Aorta (tissue), 5 donors: Measurements from ENCODE around the gene ZNF423. TPM values are rescaled to one million over a fixed set of nuclear protein-coding genes. Genes with fewer than 3 reads are reported as not detected.
"Not testable (repeated sequence)": the region's sequence is repeated elsewhere in the genome, so short reads cannot be mapped to it uniquely, and the experiment has no call there.

ENCODE experiments used
- ATAC-seq: fragments of 200-7000 bp; cut with Tn5 transposase; one replicate; pipeline ENCODE4 v1.9.1; 2022; ENCODE audit warnings: moderate library complexity; ENCODE audit not compliant: low FRiP score
- DNase-seq, 2 donors: peaks; one replicate each; pipeline ENCODE4 v3.0.0-alpha.2; 2020
- H3K27ac ChIP-seq, 2 donors: one replicate each; pipeline ENCODE4 v1.5.1; 2013; ENCODE audit warnings: low read length in 2 of 2, mild to moderate bottlenecking in 2 of 2, moderate library complexity in 2 of 2, control low read depth in 1 of 2, inconsistent platforms in 1 of 2, low read depth in 1 of 2
- H3K27me3 ChIP-seq, 2 donors: one replicate each; pipeline ENCODE4 v1.6.1; 2013; ENCODE audit warnings: control low read depth in 1 of 2, low read length in 1 of 2, mild to moderate bottlenecking in 1 of 2, moderate library complexity in 1 of 2; ENCODE audit not compliant: insufficient read depth in 2 of 2, control insufficient read depth in 1 of 2
- H3K36me3 ChIP-seq, 2 donors: one replicate each; pipeline ENCODE4 v1.6.1; 2013; ENCODE audit warnings: control low read depth in 1 of 2, low read length in 1 of 2, mild to moderate bottlenecking in 1 of 2; ENCODE audit not compliant: insufficient read depth in 2 of 2, control insufficient read depth in 1 of 2
- H3K4me1 ChIP-seq, 2 donors: one replicate each; pipeline ENCODE4 v1.6.1; 2013; ENCODE audit warnings: low read length in 2 of 2, control low read depth in 1 of 2, mild to moderate bottlenecking in 1 of 2, moderate library complexity in 1 of 2; ENCODE audit not compliant: insufficient read depth in 2 of 2, control insufficient read depth in 1 of 2
- H3K4me3 ChIP-seq, 2 donors: one replicate each; pipeline ENCODE4 v1.5.1; 2013; ENCODE audit warnings: low read length in 2 of 2, control low read depth in 1 of 2, mild to moderate bottlenecking in 1 of 2
- H3K9me3 ChIP-seq: one replicate; pipeline ENCODE4 v1.6.1; 2013; ENCODE audit warnings: mild to moderate bottlenecking, low read length; ENCODE audit not compliant: control insufficient read depth
- WGBS, 2 donors: extraction: QIAGEN DNeasy Blood & Tissue Kit; methylation state at CpG; one replicate each; pipeline ENCODE4 v1.1.7; 2013; 5-methylcytosine and 5-hydroxymethylcytosine counted together
- intact Hi-C, 2 donors: fragments of 100-400 bp; cut with DNase I; formaldehyde crosslinking; loops; one replicate each; pipeline versions ENCODE4 v1.14.2 to v1.15.0; 2022
- polyA plus RNA-seq, 2 donors: library from polyadenylated mRNA; stranded (reverse); fragments of 200-250 nt; gene quantifications; one replicate each; pipeline ENCODE4 v1.2.3, GENCODE V29; 2013
- total RNA-seq, 2 donors: library from RNA; stranded (reverse); fragmentation: NEBNext Ultra II Directional; extraction: Animal tissue kit (Norgen Biotek cat#: 25700); gene quantifications; one replicate each; pipeline ENCODE4 v1.2.1, GENCODE V29; 2021
- donor health status: healthy with polysubstance abuse.
- donor health status: Bipolar disorder and iron deficiency.
- donor health status: DM: no; HTN: no; CAD: no.
- donor health status: DM: no; HTN: no; CAD: no.
- donor health status: DM: yes; HTN: yes; CAD: no.

The ZNF423 gene
- total and polyA plus RNA-seq, 4 donors = 3.1 to 43.1 (median 10.0) TPM

- DNase-seq (peak in 1 of 2 donors; percentile 67), ATAC-seq (no peak)
- Histone ChIP-seq H3K9me3 (no peaks in the 10 kb centered on the region), H3K4me3 (no peak overlapping the region), H3K4me1 (no peaks in the 10 kb centered on the region), H3K27me3 (no peaks in the 10 kb centered on the region), H3K27ac (no peak overlapping the region), H3K36me3 (no peaks in the 10 kb centered on the region)
- WGBS, 2 donors = 85 to 86% methylated on average over 24 to 25 of the region's 25 CpGs
- intact Hi-C loops = no loop called here
Measured at GRCh38 chr16:49510654-49511305, 345.1 kb downstream of the ZNF423 start.

DNA sequence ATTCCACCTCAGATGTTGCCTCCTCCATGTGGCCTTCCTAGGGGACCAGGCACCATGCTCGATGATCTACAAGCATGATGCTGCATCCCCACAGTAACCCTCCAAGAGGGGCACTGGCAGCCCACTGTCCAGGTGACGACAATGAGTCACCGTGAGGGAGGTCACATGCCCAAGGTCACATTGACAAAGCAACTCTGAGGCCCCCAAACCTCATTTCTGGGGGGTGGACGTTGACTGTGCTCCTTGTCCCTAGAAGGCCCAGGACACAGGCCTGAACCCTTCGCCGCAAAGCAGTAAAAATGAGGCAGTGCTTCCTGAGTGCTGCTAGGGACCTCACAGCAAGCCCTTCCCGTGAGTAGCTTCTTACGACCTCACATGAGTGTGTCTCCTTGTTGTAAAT lies 345.8 kb downstream of the ZNF423 start:
- H3K9me3 ChIP-seq = no peaks in the 10 kb centered on the region
- H3K36me3 ChIP-seq = no peaks in the 10 kb centered on the region
- H3K4me3 ChIP-seq = no peak overlapping the region
- ATAC-seq (no peak), DNase-seq (no peak)
- H3K4me1 ChIP-seq = no peaks in the 10 kb centered on the region
- intact Hi-C loops = no loop called here
- no peaks in the 10 kb centered on the region for H3K27me3 ChIP-seq
- no peak overlapping the region for H3K27ac ChIP-seq
- WGBS, 2 donors = 96 to 97% methylated on average over 8 of the region's 8 CpGs

DNA sequence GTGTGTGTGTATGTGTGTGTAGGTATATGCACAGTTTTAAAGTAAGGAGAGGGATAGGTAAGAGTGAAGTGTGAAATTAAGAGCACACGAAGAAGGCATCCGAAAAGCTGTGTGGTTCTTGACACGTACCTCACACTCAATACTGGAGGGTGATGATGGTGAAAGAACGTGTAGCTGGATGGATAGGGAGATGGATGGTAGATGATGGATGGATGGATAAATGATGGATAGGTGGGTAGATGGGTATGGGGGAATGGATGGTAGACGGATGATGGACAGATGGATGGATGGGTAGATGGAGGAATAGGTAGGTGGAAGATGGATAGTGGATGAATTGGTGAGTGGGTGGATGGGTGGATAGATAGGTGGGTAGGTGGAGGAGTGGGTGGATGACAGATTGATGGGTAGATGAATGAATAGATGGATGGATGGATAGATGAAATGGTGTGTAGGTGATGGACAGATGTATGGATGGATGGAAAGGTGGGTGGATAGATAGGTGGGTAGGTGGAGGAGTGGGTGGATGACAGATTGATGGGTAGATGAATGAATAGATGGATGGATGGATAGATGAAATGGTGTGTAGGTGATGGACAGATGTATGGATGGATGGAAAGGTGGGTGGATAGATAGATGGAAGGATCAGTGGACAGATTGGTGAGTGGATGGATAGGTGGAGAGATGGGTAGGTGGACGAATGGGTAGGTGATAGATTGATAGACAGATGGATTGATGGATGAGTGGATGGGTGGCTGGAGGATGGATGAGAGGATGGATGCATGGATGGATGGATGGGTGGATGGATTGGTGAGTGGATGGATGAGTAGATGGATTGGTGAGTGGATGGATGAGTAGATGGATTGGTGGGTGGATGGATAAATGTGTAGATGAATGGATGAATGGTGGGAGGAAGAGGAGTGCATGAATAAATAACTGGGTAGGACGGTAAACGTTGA lies 349.6 kb downstream of the ZNF423 start:
- H3K4me1 ChIP-seq, DNase-seq, H3K4me3 ChIP-seq, intact Hi-C loops, H3K27ac ChIP-seq, H3K9me3 ChIP-seq, ATAC-seq, H3K27me3 ChIP-seq, H3K36me3 ChIP-seq: not testable (repeated sequence)
- WGBS, 2 donors = 79 to 86% methylated on average over 8 of the region's 8 CpGs

- intact Hi-C loops = no loop called here
- H3K36me3 ChIP-seq = no peaks in the 10 kb centered on the region
- WGBS, 2 donors = 88 to 93% methylated on average over 6 of the region's 6 CpGs
- DNase-seq (peak in 1 of 2 donors; percentile 15), ATAC-seq (no peak)
- no peaks in the 10 kb centered on the region for H3K4me1 ChIP-seq
- no peak overlapping the region for H3K27ac ChIP-seq
- no peaks in the 10 kb centered on the region for H3K9me3 ChIP-seq
- no peaks in the 10 kb centered on the region for H3K27me3 ChIP-seq
- H3K4me3 ChIP-seq = no peak overlapping the region
Measured at GRCh38 chr16:49505556-49505955, 350.4 kb downstream of the ZNF423 start.

DNA sequence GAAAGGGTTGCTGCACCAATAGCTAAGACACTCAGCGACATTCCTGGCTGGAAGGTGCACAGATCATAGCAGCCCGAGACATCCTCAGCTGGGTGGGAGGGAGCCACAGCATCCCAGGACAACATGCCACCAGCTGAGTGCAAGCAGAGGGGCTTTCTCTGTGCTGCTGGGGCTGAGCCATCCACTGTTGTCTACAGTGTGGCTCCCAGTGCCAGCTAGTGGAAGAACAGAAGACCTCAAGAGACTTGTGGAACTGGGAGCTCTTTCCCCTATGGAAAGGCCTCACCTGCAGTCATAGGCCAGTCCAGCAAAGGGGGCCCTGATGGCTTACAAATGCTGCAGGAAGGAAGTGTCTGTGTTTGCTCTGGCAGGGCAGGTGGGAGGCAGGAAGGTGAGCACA lies 351.3 kb downstream of the ZNF423 start:
- ATAC-seq (no peak), DNase-seq (peak in 1 of 2 donors; percentile 34)
- Histone ChIP-seq H3K4me3 (no peak overlapping the region), H3K36me3 (no peaks in the 10 kb centered on the region), H3K4me1 (no peaks in the 10 kb centered on the region), H3K27me3 (no peaks in the 10 kb centered on the region), H3K9me3 (no peaks in the 10 kb centered on the region), H3K27ac (no peak overlapping the region)
- intact Hi-C loops = no loop called here
- 97 to 99% methylated on average over 2 of the region's 2 CpGs for WGBS, 2 donors

GRCh38 chr16:49504023-49504364 lies 351.9 kb downstream of the ZNF423 start:
- no peaks in the 10 kb centered on the region for H3K27me3 ChIP-seq
- ATAC-seq = no peak
- 89 to 97% methylated on average over 2 of the region's 2 CpGs for WGBS, 2 donors
- H3K27ac ChIP-seq = no peak overlapping the region
- H3K36me3 ChIP-seq = no peaks in the 10 kb centered on the region
- no peak overlapping the region for H3K4me3 ChIP-seq
- no peaks in the 10 kb centered on the region for H3K4me1 ChIP-seq
- DNase-seq = peak in 1 of 2 donors; percentile 6
- H3K9me3 ChIP-seq = no peaks in the 10 kb centered on the region
- intact Hi-C loops = no loop called here

DNA sequence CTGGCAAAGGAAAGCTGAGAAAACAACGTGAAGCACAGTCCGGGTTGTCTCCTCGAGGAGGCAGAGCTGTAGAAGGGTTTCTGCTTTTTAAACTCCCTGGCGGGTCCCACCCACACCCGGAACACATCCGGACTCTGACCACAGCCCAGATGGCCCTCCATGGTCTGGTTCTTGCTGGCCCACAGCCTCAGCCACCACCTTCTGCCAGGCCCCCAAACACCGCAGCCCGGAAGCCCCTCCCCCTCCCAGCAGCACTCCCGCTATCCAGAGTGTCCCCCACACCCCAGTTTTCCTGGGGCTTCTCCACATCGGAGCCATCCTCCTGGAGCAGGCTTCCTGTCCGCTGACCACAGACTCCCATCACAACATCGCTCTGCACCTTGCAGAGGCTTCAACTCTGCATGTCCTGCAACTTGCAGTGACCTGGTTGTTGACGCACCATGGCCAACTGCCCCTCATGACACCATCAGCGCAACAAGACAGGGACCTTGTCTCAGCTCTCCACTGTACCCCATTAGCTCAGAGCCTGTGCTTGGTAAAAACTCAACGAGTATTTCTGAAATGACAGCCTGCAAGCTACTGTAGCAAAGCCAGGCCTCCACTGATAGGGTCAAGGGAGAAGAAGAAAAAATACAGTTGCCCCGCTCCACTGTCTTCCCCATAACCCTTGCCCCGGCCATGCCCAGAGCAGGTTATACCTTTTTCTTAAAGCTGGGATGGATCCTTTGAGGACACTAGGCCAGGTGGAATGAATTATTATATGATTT lies 352.5 kb downstream of the ZNF423 start:
- Histone ChIP-seq H3K27me3 (no peaks in the 10 kb centered on the region), H3K4me3 (no peak overlapping the region), H3K27ac (no peak overlapping the region), H3K36me3 (no peaks in the 10 kb centered on the region), H3K9me3 (no peaks in the 10 kb centered on the region), H3K4me1 (no peaks in the 10 kb centered on the region)
- DNase-seq (peak in 1 of 2 donors; percentile 40), ATAC-seq (no peak)
- WGBS, 2 donors = 86 to 88% methylated on average over 17 of the region's 17 CpGs
- intact Hi-C loops = no loop called here

- intact Hi-C loops = no loop called here
- Histone ChIP-seq H3K27ac (no peak overlapping the region), H3K27me3 (no peaks in the 10 kb centered on the region), H3K4me3 (no peak overlapping the region), H3K36me3 (no peaks in the 10 kb centered on the region), H3K4me1 (no peaks in the 10 kb centered on the region), H3K9me3 (no peaks in the 10 kb centered on the region)
- DNase-seq (peak in 1 of 2 donors; percentile 11), ATAC-seq (no peak)
- 95 to 96% methylated on average over 13 of the region's 13 CpGs for WGBS, 2 donors
Measured at GRCh38 chr16:49502136-49502881, 353.6 kb downstream of the ZNF423 start.
